Measurements from ENCODE around the gene EPHA5. TPM values are rescaled to one million over a fixed set of nuclear protein-coding genes. Genes with fewer than 3 reads are reported as not detected.
A peak's percentile ranks its signal among the peaks of the same experiment; 100 is the strongest.

The EPHA5 gene
- total RNA-seq, 1 experiment from 2014 or later = 2.0 TPM

DNA sequence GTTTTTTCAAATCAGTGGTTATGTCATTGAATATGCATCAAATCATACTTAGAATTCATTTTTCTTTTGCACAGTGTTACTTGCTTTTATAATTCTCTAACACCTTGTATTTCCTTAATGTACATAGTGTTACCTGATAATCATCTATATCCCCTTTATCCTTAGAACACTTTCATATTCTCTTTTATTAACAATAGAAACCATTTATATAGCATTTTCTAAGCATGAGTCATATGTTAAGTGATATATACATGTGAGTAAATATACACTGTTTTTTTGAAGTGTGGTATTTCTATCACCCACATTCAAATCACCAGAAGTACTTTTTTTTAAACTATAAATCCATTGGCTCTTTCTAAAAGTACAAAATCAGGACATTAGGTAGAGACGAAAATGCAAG lies 15.3 kb downstream of the EPHA5 start:
- Histone ChIP-seq H3K4me1 (ENCODE audit: insufficient read depth, low read length) (peaks cover 33% of the 10 kb centered on the region), H3K36me3 (ENCODE audit: low read depth, low read length) (no peaks in the 10 kb centered on the region), H3K9me3 (ENCODE audit: low read length) (no peaks in the 10 kb centered on the region), H3K9me2 (replicated peaks; ENCODE audit: low read length) (no peaks in the 10 kb centered on the region), H3K27me3 (ENCODE audit: low read length) (no peaks in the 10 kb centered on the region), H3K79me2 (ENCODE audit: low read length) (no peaks in the 10 kb centered on the region), H3K27ac (ENCODE audit: low read length) (no peak overlapping the region), H3F3A (ENCODE audit: low read length, unreplicated experiment) (no peaks in the 10 kb centered on the region), H3K4me3 (ENCODE audit: low read length) (no peak overlapping the region), H3K4me2 (ENCODE audit: low read length) (0 out of 2 replicates have a peak overlapping the region, but pooled peaks have one; percentile 24), H3K9ac (ENCODE audit: low read length) (no peak overlapping the region), H2AFZ (ENCODE audit: low read length) (no peak overlapping the region), H4K20me1 (ENCODE audit: low read length) (no peaks in the 10 kb centered on the region)
- no TSS peak for BruUV-seq (replicated peaks)
- no peak for TF ChIP-seq CTCF (conservative IDR thresholded peaks at IDR 0.05; ENCODE audit: low read depth, low read length)
- ATAC-seq = peak; percentile 50
- POLR2A ChIA-PET (ENCODE audit: unreplicated experiment) = no interaction called here
- CTCF ChIA-PET = no interaction called here
- DNase-seq = peak; percentile 45
- intact Hi-C loops (cut with micrococcal nuclease) = no loop called here

- no peak for ATAC-seq
- intact Hi-C loops (cut with micrococcal nuclease) = no loop called here
- Histone ChIP-seq H3K9me3 (ENCODE audit: low read length) (no peaks in the 10 kb centered on the region), H3K9ac (ENCODE audit: low read length) (no peak overlapping the region), H4K20me1 (ENCODE audit: low read length) (no peaks in the 10 kb centered on the region), H3K27me3 (ENCODE audit: low read length) (no peaks in the 10 kb centered on the region), H3K36me3 (ENCODE audit: low read depth, low read length) (no peaks in the 10 kb centered on the region), H3F3A (ENCODE audit: low read length, unreplicated experiment) (no peaks in the 10 kb centered on the region), H3K27ac (ENCODE audit: low read length) (no peak overlapping the region), H3K79me2 (ENCODE audit: low read length) (no peaks in the 10 kb centered on the region), H3K9me2 (replicated peaks; ENCODE audit: low read length) (no peaks in the 10 kb centered on the region), H2AFZ (ENCODE audit: low read length) (no peak overlapping the region), H3K4me3 (ENCODE audit: low read length) (no peak overlapping the region), H3K4me2 (ENCODE audit: low read length) (no peak overlapping the region), H3K4me1 (ENCODE audit: insufficient read depth, low read length) (peaks cover 27% of the 10 kb centered on the region)
- CTCF ChIA-PET = no interaction called here
- no peak for DNase-seq
- no TSS peak for BruUV-seq (replicated peaks)
- POLR2A ChIA-PET (ENCODE audit: unreplicated experiment) = no interaction called here
- TF ChIP-seq CTCF (conservative IDR thresholded peaks at IDR 0.05; ENCODE audit: low read depth, low read length) (no peak), EZH2phosphoT487 (IDR thresholded peaks at IDR 0.05; ENCODE audit: borderline replicate concordance, low read length) (no peak)
Measured at GRCh38 chr4:65653740-65654361, 16.4 kb downstream of the EPHA5 start.

DNA sequence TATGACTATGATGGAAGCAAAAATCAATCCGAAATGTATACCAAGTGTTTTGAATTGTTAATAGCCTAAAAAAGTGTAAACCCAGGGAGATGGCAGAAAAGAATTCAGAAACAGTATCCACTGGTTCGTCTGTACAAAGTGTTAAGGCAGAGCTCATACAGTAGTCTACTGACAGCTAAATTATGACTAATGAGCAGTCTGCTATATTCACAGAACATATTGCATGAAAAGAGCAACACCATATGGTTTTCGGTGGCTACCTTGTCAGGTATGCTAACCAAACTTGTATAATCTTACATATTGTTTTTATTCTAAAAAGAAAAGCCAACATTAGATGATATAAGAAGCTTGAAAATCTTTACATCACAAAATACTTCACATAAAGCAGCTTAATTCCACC lies 18.5 kb downstream of the EPHA5 start:
- no peaks in the 10 kb centered on the region for H3K9me3 ChIP-seq (ENCODE audit: low read length)
- H3K4me1 ChIP-seq (ENCODE audit: insufficient read depth, low read length) = peaks cover 27% of the 10 kb centered on the region
- no peak overlapping the region for H3K27ac ChIP-seq (ENCODE audit: low read length)
- intact Hi-C loops (cut with micrococcal nuclease) = no loop called here
- TF ChIP-seq EZH2phosphoT487 (IDR thresholded peaks at IDR 0.05; ENCODE audit: borderline replicate concordance, low read length) (no peak), EZH2 (IDR thresholded peaks at IDR 0.05; ENCODE audit: low read length, unreplicated experiment) (no peak), CTCF (conservative IDR thresholded peaks at IDR 0.05; ENCODE audit: low read depth, low read length) (no peak)
- no peaks in the 10 kb centered on the region for H4K20me1 ChIP-seq (ENCODE audit: low read length)
- H3K27me3 ChIP-seq (ENCODE audit: low read length) = no peaks in the 10 kb centered on the region
- no peak overlapping the region for H3K9ac ChIP-seq (ENCODE audit: low read length)
- no TSS peak for BruUV-seq (replicated peaks)
- H3F3A ChIP-seq (ENCODE audit: low read length, unreplicated experiment) = no peaks in the 10 kb centered on the region
- no peak overlapping the region for H2AFZ ChIP-seq (ENCODE audit: low read length)
- CTCF ChIA-PET = no interaction called here
- no peak overlapping the region for H3K4me3 ChIP-seq (ENCODE audit: low read length)
- DNase-seq (no peak), ATAC-seq (no peak)
- no peaks in the 10 kb centered on the region for H3K79me2 ChIP-seq (ENCODE audit: low read length)
- H3K4me2 ChIP-seq (ENCODE audit: low read length) = no peak overlapping the region
- H3K36me3 ChIP-seq (ENCODE audit: low read depth, low read length) = no peaks in the 10 kb centered on the region
- POLR2A ChIA-PET (ENCODE audit: unreplicated experiment) = no interaction called here
- H3K9me2 ChIP-seq (replicated peaks; ENCODE audit: low read length) = no peaks in the 10 kb centered on the region

Measured in PC-3 (cell line).